BE2C (cell line): ENCODE results near the gene OPCML.

Experiments
- DNase-seq: peaks from one replicate; pipeline ENCODE4 v3.0.0-alpha.2; 2020
- H3K27me3 ChIP-seq: fragments of 250-450 bp; sonication (Bioruptor Pico); 2 replicates; pipeline ENCODE4 v1.5.1; 2020; ENCODE audit warnings: mild to moderate bottlenecking
- H3K36me3 ChIP-seq: fragments of 250-450 bp; sonication (Bioruptor Pico); 2 replicates; pipeline ENCODE4 v1.5.1; 2020; ENCODE audit warnings: mild to moderate bottlenecking
- H3K4me1 ChIP-seq: fragments of 250-450 bp; sonication (Bioruptor Pico); 2 replicates; pipeline ENCODE4 v1.5.1; 2020
- H3K4me3 ChIP-seq: 2 replicates; pipeline ENCODE4 v1.5.1; 2011; ENCODE audit warnings: low read depth, low read length
- H3K9me3 ChIP-seq: fragments of 250-450 bp; sonication (Bioruptor Pico); 2 replicates; pipeline ENCODE4 v1.5.1; 2020
- TF ChIP-seq, protein P1 (sequence below): IDR thresholded peaks from 2 replicates; pipeline ENCODE4 v1.5.1; 2012; ENCODE audit warnings: mild to moderate bottlenecking, low read depth, low read length

OPCML gene

DNA sequence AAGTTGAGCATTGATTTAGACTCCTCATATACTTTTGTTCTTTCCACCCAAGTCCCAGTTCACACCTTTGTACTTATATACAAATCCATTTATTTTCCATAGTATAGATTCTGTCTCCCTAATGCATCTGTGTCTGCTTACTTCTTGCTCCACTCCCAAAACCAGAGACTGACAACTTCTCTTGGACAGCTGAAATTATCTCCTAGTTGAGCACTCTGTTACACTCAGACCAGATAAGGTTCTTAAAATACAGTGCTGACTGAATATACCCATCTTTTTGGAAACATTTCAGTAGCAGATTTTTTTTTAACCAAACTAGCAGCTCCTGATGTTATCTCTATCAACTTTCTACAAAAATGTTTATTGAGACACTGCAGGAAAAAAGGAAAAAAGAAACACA is 106.3 kb downstream of the OPCML start:
- no peak for DNase-seq
- Histone ChIP-seq H3K9me3 (no peaks in the 10 kb centered on the region), H3K4me3 (no peak overlapping the region), H3K27me3 (0 out of 2 replicates have a peak, but pooled peaks cover 2% of the 10 kb centered on the region), H3K36me3 (no peaks in the 10 kb centered on the region), H3K4me1 (no peaks in the 10 kb centered on the region)
- TF ChIP-seq, protein P1, sequence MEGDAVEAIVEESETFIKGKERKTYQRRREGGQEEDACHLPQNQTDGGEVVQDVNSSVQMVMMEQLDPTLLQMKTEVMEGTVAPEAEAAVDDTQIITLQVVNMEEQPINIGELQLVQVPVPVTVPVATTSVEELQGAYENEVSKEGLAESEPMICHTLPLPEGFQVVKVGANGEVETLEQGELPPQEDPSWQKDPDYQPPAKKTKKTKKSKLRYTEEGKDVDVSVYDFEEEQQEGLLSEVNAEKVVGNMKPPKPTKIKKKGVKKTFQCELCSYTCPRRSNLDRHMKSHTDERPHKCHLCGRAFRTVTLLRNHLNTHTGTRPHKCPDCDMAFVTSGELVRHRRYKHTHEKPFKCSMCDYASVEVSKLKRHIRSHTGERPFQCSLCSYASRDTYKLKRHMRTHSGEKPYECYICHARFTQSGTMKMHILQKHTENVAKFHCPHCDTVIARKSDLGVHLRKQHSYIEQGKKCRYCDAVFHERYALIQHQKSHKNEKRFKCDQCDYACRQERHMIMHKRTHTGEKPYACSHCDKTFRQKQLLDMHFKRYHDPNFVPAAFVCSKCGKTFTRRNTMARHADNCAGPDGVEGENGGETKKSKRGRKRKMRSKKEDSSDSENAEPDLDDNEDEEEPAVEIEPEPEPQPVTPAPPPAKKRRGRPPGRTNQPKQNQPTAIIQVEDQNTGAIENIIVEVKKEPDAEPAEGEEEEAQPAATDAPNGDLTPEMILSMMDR, result no peak

DNA sequence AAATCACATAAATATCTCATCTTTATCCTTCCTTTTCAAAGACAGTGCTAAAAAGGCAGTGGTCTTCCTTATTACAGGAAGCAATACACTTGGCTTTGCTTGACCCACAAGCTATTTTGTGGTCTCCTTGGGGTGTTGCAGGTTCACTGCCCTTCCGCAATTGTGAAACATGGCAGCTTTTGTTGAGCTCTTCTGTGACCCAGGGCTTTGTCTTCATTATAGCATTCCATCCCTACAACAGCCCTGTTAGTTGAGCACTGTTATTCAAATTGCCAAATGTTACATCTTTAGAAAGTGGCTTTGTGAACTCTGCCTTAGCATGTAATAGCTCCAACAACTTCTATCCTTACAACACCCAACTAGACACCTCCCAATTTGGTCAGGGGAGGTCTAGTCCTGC is 107.1 kb downstream of the OPCML start:
- no peak overlapping the region for H3K4me3 ChIP-seq
- TF ChIP-seq, protein P1, result no peak
- H3K9me3 ChIP-seq, result no peaks in the 10 kb centered on the region
- H3K4me1 ChIP-seq, result no peaks in the 10 kb centered on the region
- H3K36me3 ChIP-seq, result no peaks in the 10 kb centered on the region
- DNase-seq, result no peak
- H3K27me3 ChIP-seq, result 0 out of 2 replicates have a peak, but pooled peaks cover 2% of the 10 kb centered on the region

DNA sequence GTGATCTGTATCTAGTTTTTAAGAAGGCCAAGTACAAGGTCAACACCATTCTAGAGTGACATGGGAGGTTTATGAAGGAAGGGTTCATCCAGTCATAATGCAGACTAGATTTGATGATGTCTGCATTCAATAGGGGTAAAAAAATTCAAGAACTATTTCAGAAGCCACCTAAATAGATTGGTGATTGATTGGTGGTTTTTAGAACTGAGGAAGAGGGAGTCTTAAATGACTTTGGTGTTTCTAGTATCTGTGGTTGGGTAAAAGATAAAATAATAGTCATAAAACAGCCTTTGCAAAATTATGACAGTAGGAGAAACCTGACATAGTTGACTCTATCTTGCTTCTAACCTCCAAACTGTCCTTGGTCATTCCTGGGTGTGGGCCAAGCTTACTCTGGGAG is 114.1 kb downstream of the OPCML start:
- no peaks in the 10 kb centered on the region for H3K9me3 ChIP-seq
- H3K36me3 ChIP-seq, result no peaks in the 10 kb centered on the region
- H3K4me1 ChIP-seq, result no peaks in the 10 kb centered on the region
- peaks cover 20% of the 10 kb centered on the region for H3K27me3 ChIP-seq
- no peak for DNase-seq
- TF ChIP-seq, protein P1, result no peak
- H3K4me3 ChIP-seq, result no peak overlapping the region

DNA sequence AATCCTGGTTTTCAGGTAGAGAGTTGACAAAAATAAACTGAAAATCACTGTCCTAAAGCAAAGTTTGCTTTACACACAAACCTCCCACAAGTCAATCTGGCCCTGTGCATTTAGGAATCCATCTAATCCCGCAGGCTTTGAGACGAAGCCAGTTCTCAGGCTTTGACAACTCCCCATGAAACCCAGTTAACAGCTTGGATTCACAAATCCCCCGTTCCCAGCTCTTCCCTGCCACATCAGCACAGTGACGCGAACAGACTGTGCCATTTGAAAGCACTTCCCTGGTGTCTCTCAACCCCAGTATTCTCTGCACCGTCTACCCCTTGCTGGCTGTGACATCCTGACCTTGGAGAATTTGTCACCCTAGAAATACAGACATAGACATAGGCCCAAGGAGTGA is 117.8 kb downstream of the OPCML start:
- H3K27me3 ChIP-seq, result peaks cover 37% of the 10 kb centered on the region
- no peak for DNase-seq
- H3K4me1 ChIP-seq, result no peaks in the 10 kb centered on the region
- no peaks in the 10 kb centered on the region for H3K9me3 ChIP-seq
- TF ChIP-seq, protein P1, result no peak
- no peaks in the 10 kb centered on the region for H3K36me3 ChIP-seq
- H3K4me3 ChIP-seq, result no peak overlapping the region

DNA sequence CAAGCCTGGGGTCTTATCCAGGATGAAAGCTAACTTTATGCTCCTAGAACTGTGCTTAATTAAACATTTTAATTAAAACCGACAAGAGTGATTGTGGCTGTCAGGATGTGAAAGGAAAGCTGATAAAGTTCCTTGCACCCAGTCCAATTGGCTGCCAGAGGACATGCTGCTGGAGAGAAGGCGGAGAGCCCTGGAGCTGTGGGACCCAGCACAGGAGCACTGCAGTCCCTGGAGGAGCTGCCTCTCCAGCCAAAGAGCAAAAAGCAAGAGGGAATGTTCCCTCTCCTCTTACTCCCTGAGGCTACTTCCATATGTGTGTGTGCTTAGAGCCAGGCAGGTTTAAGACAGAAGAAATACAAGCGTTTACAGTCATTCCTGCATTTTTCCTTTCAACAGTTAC is 118.6 kb downstream of the OPCML start:
- peaks cover 44% of the 10 kb centered on the region for H3K27me3 ChIP-seq
- no peaks in the 10 kb centered on the region for H3K4me1 ChIP-seq
- DNase-seq, result no peak
- H3K4me3 ChIP-seq, result no peak overlapping the region
- no peaks in the 10 kb centered on the region for H3K36me3 ChIP-seq
- TF ChIP-seq, protein P1, result no peak
- H3K9me3 ChIP-seq, result no peaks in the 10 kb centered on the region

DNA sequence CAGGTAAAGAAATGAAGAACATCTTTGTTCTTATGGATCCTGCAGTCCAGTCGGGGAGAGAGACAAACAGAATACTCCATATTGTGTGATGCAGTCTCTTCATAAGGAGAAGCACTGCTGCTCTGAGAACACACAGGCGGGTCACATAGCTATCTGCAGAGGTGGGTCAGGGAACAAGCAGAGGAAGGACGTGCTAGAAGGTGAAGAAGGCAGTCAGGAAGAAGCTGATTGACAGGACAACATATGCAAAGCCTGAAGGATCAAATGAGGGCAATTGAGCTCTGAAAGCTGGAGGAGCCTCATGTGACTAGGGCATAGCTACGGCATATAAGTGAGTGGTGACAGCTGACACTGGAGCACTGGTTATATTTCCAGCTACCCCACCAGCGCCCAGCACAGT is 122.5 kb downstream of the OPCML start:
- no peaks in the 10 kb centered on the region for H3K4me1 ChIP-seq
- TF ChIP-seq, protein P1, result no peak
- DNase-seq, result no peak

More for the DNA sequence above, 122.5 kb downstream of the OPCML start:
- no peak overlapping the region for H3K4me3 ChIP-seq
- H3K9me3 ChIP-seq, result no peaks in the 10 kb centered on the region
- peaks cover 64% of the 10 kb centered on the region for H3K27me3 ChIP-seq
- H3K36me3 ChIP-seq, result no peaks in the 10 kb centered on the region
